Measurements from ENCODE around the gene CDH12. TPM values are rescaled to one million over a fixed set of nuclear protein-coding genes. Genes with fewer than 3 reads are reported as not detected.
A peak's percentile ranks its signal among the peaks of the same experiment; 100 is the strongest.

The CDH12 gene
- total RNA-seq, 1 experiment from 2014 or later = not detected

DNA sequence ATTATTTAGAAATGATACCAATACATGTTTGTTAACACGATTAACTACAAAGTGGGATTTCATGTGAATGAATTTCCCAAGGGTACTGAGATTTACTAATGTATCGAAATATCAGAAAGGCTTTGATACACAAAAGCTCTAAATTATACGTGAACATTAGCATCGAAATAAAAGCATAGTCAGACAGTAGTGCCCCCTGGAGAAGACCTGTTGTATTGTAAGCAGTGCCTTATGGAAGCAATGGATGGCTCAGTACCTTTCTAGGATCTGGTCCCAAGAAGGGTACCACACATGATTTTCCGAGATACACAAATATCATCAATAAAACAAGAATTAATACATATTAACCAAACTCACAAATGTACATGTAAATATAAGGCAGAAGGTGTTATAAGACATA, 153.8 kb downstream of the CDH12 start:
- no peak overlapping the region for H2AK5ac ChIP-seq (ENCODE audit: insufficient read length, low read length)
- no peaks in the 10 kb centered on the region for H3K4me1 ChIP-seq (ENCODE audit: insufficient read depth, low read length)
- Mint-ChIP-seq H3K27me3 (ENCODE audit: low read depth) (no peaks in the 10 kb centered on the region), H3K9me3 (peaks cover 0 to 4% of the 10 kb centered on the region in 2 experiments; a peak in 1 of 5 replicates), H3K36me3 (ENCODE audit: insufficient read depth in 1 of 3, low read depth in 3 of 3) (peaks cover 0 to 4% (median 0%) of the 10 kb centered on the region in 3 experiments; a peak in 1 of 7 replicates), H3K4me3 (no peak overlapping the region), H3K27ac (no peak overlapping the region), H3K4me1 (no peaks in the 10 kb centered on the region)
- H3K4ac ChIP-seq (ENCODE audit: low read depth, low read length) = no peak overlapping the region
- H3K4me2 ChIP-seq (ENCODE audit: insufficient read depth, insufficient read length, low read length) = no peak overlapping the region
- no peak overlapping the region for H3K18ac ChIP-seq (ENCODE audit: insufficient read length, low read depth, low read length)
- no peaks in the 10 kb centered on the region for H3K27me3 ChIP-seq (ENCODE audit: insufficient read depth, low read length)
- H3K56ac ChIP-seq (ENCODE audit: insufficient read length, low read depth, low read length) = no peak overlapping the region
- H3K79me2 ChIP-seq (ENCODE audit: insufficient read depth, low read length) = no peaks in the 10 kb centered on the region
- DNase-seq = no peak
- H3K9ac ChIP-seq (ENCODE audit: extremely low read depth, insufficient read length, low read length) = no peak overlapping the region
- no peak overlapping the region for H2AFZ ChIP-seq (ENCODE audit: low read length)
- no peak overlapping the region for H2BK12ac ChIP-seq (ENCODE audit: insufficient read length, low read depth, low read length)
- H2BK5ac ChIP-seq (ENCODE audit: insufficient read length, low read length) = no peak overlapping the region
- H3K14ac ChIP-seq (ENCODE audit: insufficient read depth, low read length) = no peak overlapping the region
- no peak overlapping the region for H4K8ac ChIP-seq (replicated peaks; ENCODE audit: insufficient read length, low read depth, low read length)
- no peaks in the 10 kb centered on the region for H3K23me2 ChIP-seq (ENCODE audit: insufficient read length, low read depth, low read length, poor library complexity, severe bottlenecking)
- no peak overlapping the region for H3K23ac ChIP-seq (ENCODE audit: insufficient read length, low read depth, low read length)
- H3T11ph ChIP-seq (ENCODE audit: low read length) = no peak overlapping the region
- no peaks in the 10 kb centered on the region for H3K9me3 ChIP-seq (ENCODE audit: control insufficient read depth, low read depth, low read length)
- no peak overlapping the region for H3K27ac ChIP-seq (ENCODE audit: insufficient read length, low read depth, low read length)
- no CpG with 5 or more reads among the region's 5 CpGs for WGBS (ENCODE audit: extremely low coverage, insufficient read length, low lambda C conversion rate)
- no peaks in the 10 kb centered on the region for H3K79me1 ChIP-seq (ENCODE audit: insufficient read depth, low read depth, low read length, poor library complexity, severe bottlenecking)
- no peak overlapping the region for H2BK20ac ChIP-seq (ENCODE audit: low read depth, low read length, poor library complexity, severe bottlenecking)
- H4K20me1 ChIP-seq (ENCODE audit: control insufficient read depth, insufficient read depth, insufficient read length) = no peaks in the 10 kb centered on the region
- TF ChIP-seq, protein P1, sequence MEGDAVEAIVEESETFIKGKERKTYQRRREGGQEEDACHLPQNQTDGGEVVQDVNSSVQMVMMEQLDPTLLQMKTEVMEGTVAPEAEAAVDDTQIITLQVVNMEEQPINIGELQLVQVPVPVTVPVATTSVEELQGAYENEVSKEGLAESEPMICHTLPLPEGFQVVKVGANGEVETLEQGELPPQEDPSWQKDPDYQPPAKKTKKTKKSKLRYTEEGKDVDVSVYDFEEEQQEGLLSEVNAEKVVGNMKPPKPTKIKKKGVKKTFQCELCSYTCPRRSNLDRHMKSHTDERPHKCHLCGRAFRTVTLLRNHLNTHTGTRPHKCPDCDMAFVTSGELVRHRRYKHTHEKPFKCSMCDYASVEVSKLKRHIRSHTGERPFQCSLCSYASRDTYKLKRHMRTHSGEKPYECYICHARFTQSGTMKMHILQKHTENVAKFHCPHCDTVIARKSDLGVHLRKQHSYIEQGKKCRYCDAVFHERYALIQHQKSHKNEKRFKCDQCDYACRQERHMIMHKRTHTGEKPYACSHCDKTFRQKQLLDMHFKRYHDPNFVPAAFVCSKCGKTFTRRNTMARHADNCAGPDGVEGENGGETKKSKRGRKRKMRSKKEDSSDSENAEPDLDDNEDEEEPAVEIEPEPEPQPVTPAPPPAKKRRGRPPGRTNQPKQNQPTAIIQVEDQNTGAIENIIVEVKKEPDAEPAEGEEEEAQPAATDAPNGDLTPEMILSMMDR (conservative IDR thresholded peaks at IDR 0.05) = peak; percentile 59
- no peak overlapping the region for H4K5ac ChIP-seq (ENCODE audit: insufficient read length, low read depth, low read length)
- no peak overlapping the region for H2BK15ac ChIP-seq (ENCODE audit: low read depth, low read length)
- no peak overlapping the region for H2BK120ac ChIP-seq (ENCODE audit: low read depth, low read length, poor library complexity, severe bottlenecking)
- H4K91ac ChIP-seq (ENCODE audit: insufficient read length, low read depth, low read length) = no peak overlapping the region
